K562 (cell line): ENCODE results near the gene IFITM2. TPM values are rescaled to one million over a fixed set of nuclear protein-coding genes. Genes with fewer than 3 reads are reported as not detected.

ENCODE experiments used
- ATF7 ChIP-seq: fragments of 450-650 bp; IDR thresholded peaks from 2 replicates; pipeline ENCODE4 v1.7.1; 2014; ENCODE audit warnings: mild to moderate bottlenecking, moderate library complexity
- MBD1 ChIP-seq: fragments of 250-450 bp; sonication (Bioruptor Pico); IDR thresholded peaks from 2 replicates; pipeline ENCODE4 v1.8.0; 2022; ENCODE audit warnings: inconsistent platforms
- MLLT1 ChIP-seq, 2 experiments: fragments of 450-650 bp; IDR thresholded peaks; 2 replicates each; pipeline ENCODE4 v1.6.1; 2016
- MXI1 ChIP-seq: IDR thresholded peaks from 2 replicates; pipeline ENCODE4 v1.6.1; 2011; ENCODE audit warnings: low read depth, mild to moderate bottlenecking, improper control_type of control experiment, low read length
- NCOA1 ChIP-seq: fragments of 450-650 bp; IDR thresholded peaks from 2 replicates; pipeline ENCODE4 v1.6.1; 2016; ENCODE audit warnings: low read depth
- NCOA4 ChIP-seq: fragments of 450-650 bp; IDR thresholded peaks from 2 replicates; pipeline ENCODE4 v1.6.1; 2018; ENCODE audit warnings: mild to moderate bottlenecking; ENCODE audit not compliant: partially characterized antibody
- PBX2 ChIP-seq, 2 experiments: IDR thresholded peaks in 1 of 2; conservative IDR thresholded peaks in 1 of 2; 2 replicates each; pipeline ENCODE4 v1.6.1; 2016; ENCODE audit warnings: low read depth in 2 of 2, mild to moderate bottlenecking in 1 of 2, missing compliant biosample characterization in 1 of 2, missing genetic modification characterization in 1 of 2, moderate library complexity in 1 of 2
- POLR3A ChIP-seq: IDR thresholded peaks from 2 replicates; pipeline ENCODE4 v1.6.1; 2011; ENCODE audit warnings: borderline replicate concordance, mild to moderate bottlenecking, moderate library complexity; ENCODE audit not compliant: insufficient read length, insufficient read depth; ENCODE audit errors: extremely low read depth
- STAG1 ChIP-seq: sonication (generic); formaldehyde crosslinking; IDR thresholded peaks from 2 replicates; pipeline ENCODE4 v1.5.0; 2020; ENCODE audit warnings: missing genetic modification reagents, borderline replicate concordance
- ZNF133 ChIP-seq: fragments of 250-450 bp; sonication (Bioruptor Pico); IDR thresholded peaks from 2 replicates; pipeline ENCODE4 v1.4.0; 2020; ENCODE audit warnings: mild to moderate bottlenecking
- ZNF384 ChIP-seq: IDR thresholded peaks from 2 replicates; pipeline ENCODE4 v1.6.1; 2012; ENCODE audit warnings: low read depth, low read length, improper control_type of control experiment
- ZNF449 ChIP-seq: fragments of 250-450 bp; sonication (Bioruptor Pico); IDR thresholded peaks from 2 replicates; pipeline ENCODE4 v1.8.0; 2022; ENCODE audit warnings: moderate library complexity, mild to moderate bottlenecking, inconsistent platforms
- ZNF592 ChIP-seq: fragments of 450-650 bp; IDR thresholded peaks from 2 replicates; pipeline ENCODE4 v1.6.1; 2017; ENCODE audit warnings: antibody characterized with exemption, mild to moderate bottlenecking
- ZSCAN32 ChIP-seq: fragments of 450-650 bp; formaldehyde crosslinking; IDR thresholded peaks from 2 replicates; pipeline ENCODE4 v1.4.0; 2020; ENCODE audit warnings: mild to moderate bottlenecking, moderate library complexity
- polyA plus RNA-seq, 8 experiments: library from polyadenylated mRNA; depleted of rRNA in 4 of 8; stranded (reverse) in 5 of 8; unstranded in 3 of 8; fragments of >200 nt; fragmentation: Nextera tagmentation in 2 of 8; fragmentation: Illumina TruSeq in 1 of 8; extraction: Ambion mirVana in 2 of 8; extraction: Trizol in 1 of 8; gene quantifications; 2 replicates each; pipeline versions ENCODE4 v1.2.1 to v1.2.3, GENCODE V29; 2011 to 2014; ENCODE audit warnings: inconsistent platforms in 1 of 8, missing spikeins in 1 of 8
- total RNA-seq, 7 experiments: library from RNA; depleted of rRNA in 6 of 7; stranded (reverse); fragments of >200 nt in 6 of 7; fragmentation: Illumina TruSeq in 2 of 7; extraction: Trizol in 2 of 7; gene quantifications; 2 replicates each; pipeline versions ENCODE4 v1.2.1 to v1.2.3, GENCODE V29; 2011 to 2021; ENCODE audit warnings: low replicate concordance in 1 of 7

Gene IFITM2
- total and polyA plus RNA-seq, 9 of the 15 experiments (the other 6 are each of a cell fraction or from before 2014, with no cell fraction given): 52.8 to 4,872 (median 356) TPM

- TF ChIP-seq ATF7 (peak; percentile 94), NCOA1 (0 out of 2 replicates have a peak, but pooled peaks have one; percentile 21), ZNF449 (CRISPR knock-in tag) (no peak; the same call in 1 of the 2 replicates), ZNF592 (peak; percentile 14; the same call in 1 of the 2 replicates), POLR3A (no peak), MBD1 (no peak), STAG1 (CRISPR knock-in tag) (no peak), MXI1 (0 out of 2 replicates have a peak, but pooled peaks have one; percentile 14), PBX2 (CRISPR knock-in tag; IDR thresholded peaks at IDR 0.05; ENCODE audit: low read depth) (no peak), PBX2 (tag; conservative IDR thresholded peaks at IDR 0.05; ENCODE audit: low read depth) (peak; percentile 83), ZNF133 (CRISPR knock-in tag) (no peak), MLLT1 (IDR thresholded peaks at IDR 0.05) (peak; percentile 12 to 15; a peak in 1 of 4 replicates), ZNF384 (peak; percentile 92), NCOA4 (no peak), ZSCAN32 (CRISPR knock-in tag) (peak; percentile 70)
Measured at GRCh38 chr11:269146-269890, 38.3 kb upstream of the IFITM2 start (continued).
